Measurements from ENCODE around the gene RIPOR3. TPM values are rescaled to one million over a fixed set of nuclear protein-coding genes. Genes with fewer than 3 reads are reported as not detected.

Gene RIPOR3
- polyA plus RNA-seq, 1 donor from 2014 or later = not detected

GRCh38 chr20:50587291-50587961 is 103.9 kb downstream of the RIPOR3 start:
- no peaks in the 10 kb centered on the region for H4K20me1 ChIP-seq (ENCODE audit: insufficient read depth)
- no peaks in the 10 kb centered on the region for H3K79me2 ChIP-seq (replicated peaks; ENCODE audit: insufficient read depth, low read length)
- H3K36me3 ChIP-seq (ENCODE audit: insufficient read depth, low read length) = peaks cover 5% of the 10 kb centered on the region
- no peaks in the 10 kb centered on the region for H3F3A ChIP-seq (ENCODE audit: insufficient read depth, low read length, poor library complexity, severe bottlenecking)
- H3K27me3 ChIP-seq (ENCODE audit: insufficient read depth, low read depth, low read length) = no peaks in the 10 kb centered on the region
- TF ChIP-seq CTCF (IDR thresholded peaks at IDR 0.05; ENCODE audit: poor library complexity, severe bottlenecking) (no peak), EZH2 (IDR thresholded peaks at IDR 0.05; ENCODE audit: borderline replicate concordance, insufficient read depth, low read length, poor library complexity, severe bottlenecking) (no peak), EP300 (conservative IDR thresholded peaks at IDR 0.05; ENCODE audit: poor library complexity, severe bottlenecking) (no peak), RAD21 (conservative IDR thresholded peaks at IDR 0.05) (no peak), POLR2AphosphoS5 (IDR thresholded peaks at IDR 0.05) (no peak), TAF1 (IDR thresholded peaks at IDR 0.05; ENCODE audit: low read depth) (no peak), SMC3 (conservative IDR thresholded peaks at IDR 0.05; ENCODE audit: poor library complexity) (no peak), MXI1 (conservative IDR thresholded peaks at IDR 0.05; ENCODE audit: poor library complexity, severe bottlenecking) (no peak)
- TF ChIP-seq, protein P1, sequence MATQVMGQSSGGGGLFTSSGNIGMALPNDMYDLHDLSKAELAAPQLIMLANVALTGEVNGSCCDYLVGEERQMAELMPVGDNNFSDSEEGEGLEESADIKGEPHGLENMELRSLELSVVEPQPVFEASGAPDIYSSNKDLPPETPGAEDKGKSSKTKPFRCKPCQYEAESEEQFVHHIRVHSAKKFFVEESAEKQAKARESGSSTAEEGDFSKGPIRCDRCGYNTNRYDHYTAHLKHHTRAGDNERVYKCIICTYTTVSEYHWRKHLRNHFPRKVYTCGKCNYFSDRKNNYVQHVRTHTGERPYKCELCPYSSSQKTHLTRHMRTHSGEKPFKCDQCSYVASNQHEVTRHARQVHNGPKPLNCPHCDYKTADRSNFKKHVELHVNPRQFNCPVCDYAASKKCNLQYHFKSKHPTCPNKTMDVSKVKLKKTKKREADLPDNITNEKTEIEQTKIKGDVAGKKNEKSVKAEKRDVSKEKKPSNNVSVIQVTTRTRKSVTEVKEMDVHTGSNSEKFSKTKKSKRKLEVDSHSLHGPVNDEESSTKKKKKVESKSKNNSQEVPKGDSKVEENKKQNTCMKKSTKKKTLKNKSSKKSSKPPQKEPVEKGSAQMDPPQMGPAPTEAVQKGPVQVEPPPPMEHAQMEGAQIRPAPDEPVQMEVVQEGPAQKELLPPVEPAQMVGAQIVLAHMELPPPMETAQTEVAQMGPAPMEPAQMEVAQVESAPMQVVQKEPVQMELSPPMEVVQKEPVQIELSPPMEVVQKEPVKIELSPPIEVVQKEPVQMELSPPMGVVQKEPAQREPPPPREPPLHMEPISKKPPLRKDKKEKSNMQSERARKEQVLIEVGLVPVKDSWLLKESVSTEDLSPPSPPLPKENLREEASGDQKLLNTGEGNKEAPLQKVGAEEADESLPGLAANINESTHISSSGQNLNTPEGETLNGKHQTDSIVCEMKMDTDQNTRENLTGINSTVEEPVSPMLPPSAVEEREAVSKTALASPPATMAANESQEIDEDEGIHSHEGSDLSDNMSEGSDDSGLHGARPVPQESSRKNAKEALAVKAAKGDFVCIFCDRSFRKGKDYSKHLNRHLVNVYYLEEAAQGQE (IDR thresholded peaks at IDR 0.05; ENCODE audit: borderline replicate concordance) = no peak
- H3K9me2 ChIP-seq (ENCODE audit: insufficient read depth, low read length) = no peaks in the 10 kb centered on the region
- H3K9me3 ChIP-seq (ENCODE audit: low read length) = no peaks in the 10 kb centered on the region
- no peak overlapping the region for H3K4me3 ChIP-seq (ENCODE audit: low read length)
- H2AFZ ChIP-seq (ENCODE audit: low read depth, low read length) = no peak overlapping the region
- no peak overlapping the region for H3K4me2 ChIP-seq (ENCODE audit: low read length)
- no peak overlapping the region for H3K9ac ChIP-seq (ENCODE audit: low read length)
- no peak overlapping the region for H3K27ac ChIP-seq (ENCODE audit: low read length)

GRCh38 chr20:50586531-50587232 is 104.7 kb downstream of the RIPOR3 start:
- H3K9me3 ChIP-seq (ENCODE audit: low read length) = no peaks in the 10 kb centered on the region
- H4K20me1 ChIP-seq (ENCODE audit: insufficient read depth) = no peaks in the 10 kb centered on the region
- H3K36me3 ChIP-seq (ENCODE audit: insufficient read depth, low read length) = peaks cover 5% of the 10 kb centered on the region
- H2AFZ ChIP-seq (ENCODE audit: low read depth, low read length) = no peak overlapping the region
- H3K9me2 ChIP-seq (ENCODE audit: insufficient read depth, low read length) = no peaks in the 10 kb centered on the region
- H3K27ac ChIP-seq (ENCODE audit: low read length) = no peak overlapping the region
- H3K27me3 ChIP-seq (ENCODE audit: insufficient read depth, low read depth, low read length) = no peaks in the 10 kb centered on the region
- H3F3A ChIP-seq (ENCODE audit: insufficient read depth, low read length, poor library complexity, severe bottlenecking) = no peaks in the 10 kb centered on the region
- no peak overlapping the region for H3K4me3 ChIP-seq (ENCODE audit: low read length)
- TF ChIP-seq CTCF (IDR thresholded peaks at IDR 0.05; ENCODE audit: poor library complexity, severe bottlenecking) (no peak), POLR2AphosphoS5 (IDR thresholded peaks at IDR 0.05) (no peak), RAD21 (conservative IDR thresholded peaks at IDR 0.05) (no peak), SMC3 (conservative IDR thresholded peaks at IDR 0.05; ENCODE audit: poor library complexity) (no peak), MXI1 (conservative IDR thresholded peaks at IDR 0.05; ENCODE audit: poor library complexity, severe bottlenecking) (no peak), EP300 (conservative IDR thresholded peaks at IDR 0.05; ENCODE audit: poor library complexity, severe bottlenecking) (no peak), EZH2 (IDR thresholded peaks at IDR 0.05; ENCODE audit: borderline replicate concordance, insufficient read depth, low read length, poor library complexity, severe bottlenecking) (no peak), TAF1 (IDR thresholded peaks at IDR 0.05; ENCODE audit: low read depth) (no peak)
- TF ChIP-seq, protein P1 (IDR thresholded peaks at IDR 0.05; ENCODE audit: borderline replicate concordance) = no peak
- H3K79me2 ChIP-seq (replicated peaks; ENCODE audit: insufficient read depth, low read length) = no peaks in the 10 kb centered on the region
- no peak overlapping the region for H3K9ac ChIP-seq (ENCODE audit: low read length)
- H3K4me2 ChIP-seq (ENCODE audit: low read length) = no peak overlapping the region
